ENCODE measurements around the gene POLE2.
"Not testable (repeated sequence)": the region's sequence is repeated elsewhere in the genome, so short reads cannot be mapped to it uniquely, and the experiment has no call there.

The POLE2 gene, protein sequence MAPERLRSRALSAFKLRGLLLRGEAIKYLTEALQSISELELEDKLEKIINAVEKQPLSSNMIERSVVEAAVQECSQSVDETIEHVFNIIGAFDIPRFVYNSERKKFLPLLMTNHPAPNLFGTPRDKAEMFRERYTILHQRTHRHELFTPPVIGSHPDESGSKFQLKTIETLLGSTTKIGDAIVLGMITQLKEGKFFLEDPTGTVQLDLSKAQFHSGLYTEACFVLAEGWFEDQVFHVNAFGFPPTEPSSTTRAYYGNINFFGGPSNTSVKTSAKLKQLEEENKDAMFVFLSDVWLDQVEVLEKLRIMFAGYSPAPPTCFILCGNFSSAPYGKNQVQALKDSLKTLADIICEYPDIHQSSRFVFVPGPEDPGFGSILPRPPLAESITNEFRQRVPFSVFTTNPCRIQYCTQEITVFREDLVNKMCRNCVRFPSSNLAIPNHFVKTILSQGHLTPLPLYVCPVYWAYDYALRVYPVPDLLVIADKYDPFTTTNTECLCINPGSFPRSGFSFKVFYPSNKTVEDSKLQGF

DNA sequence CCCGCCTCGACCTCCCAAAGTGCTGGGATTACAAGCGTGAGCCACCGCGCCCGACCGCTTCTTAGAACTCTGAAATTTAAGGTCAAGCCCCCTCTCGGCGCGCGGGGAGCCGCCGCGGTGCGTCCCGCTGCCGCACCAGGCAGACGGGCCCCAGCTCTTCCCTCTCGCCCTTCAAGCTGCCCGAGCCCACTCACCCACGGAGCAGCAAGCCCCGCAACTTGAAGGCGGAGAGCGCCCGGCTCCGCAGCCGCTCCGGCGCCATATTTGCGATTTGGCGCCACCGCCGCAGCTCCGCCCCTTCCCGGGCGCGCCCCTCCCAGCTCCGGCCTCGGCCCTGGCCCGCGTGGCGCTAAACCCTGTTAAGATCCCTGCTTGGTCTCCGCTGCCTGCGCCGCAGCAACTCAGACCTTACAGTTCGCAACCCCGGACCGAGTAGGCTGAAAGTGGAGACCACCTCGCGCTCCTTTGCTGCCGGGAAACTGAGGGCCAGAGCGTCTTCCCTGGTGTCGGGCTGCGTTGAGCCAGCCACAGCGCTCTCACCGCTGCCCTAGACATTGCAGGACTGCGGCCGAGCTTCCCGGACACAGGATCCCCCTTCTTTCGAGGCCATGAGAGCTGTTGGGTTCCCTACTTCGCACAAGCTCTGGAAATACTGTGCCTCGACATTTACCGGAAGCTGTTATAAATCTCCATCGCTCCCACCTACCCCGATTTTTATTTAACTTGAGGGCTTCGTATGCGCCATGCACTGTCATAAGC, at the start of gene POLE2:
TSS of gene POLE2 (minus strand) at position 273 of the 759 bp plus-strand sequence. CDS start at position 262, 11 bp downstream.
- DNase-seq (ENCODE audit: low read depth in 2 of 2) = peak; percentile 44 to 58

DNA sequence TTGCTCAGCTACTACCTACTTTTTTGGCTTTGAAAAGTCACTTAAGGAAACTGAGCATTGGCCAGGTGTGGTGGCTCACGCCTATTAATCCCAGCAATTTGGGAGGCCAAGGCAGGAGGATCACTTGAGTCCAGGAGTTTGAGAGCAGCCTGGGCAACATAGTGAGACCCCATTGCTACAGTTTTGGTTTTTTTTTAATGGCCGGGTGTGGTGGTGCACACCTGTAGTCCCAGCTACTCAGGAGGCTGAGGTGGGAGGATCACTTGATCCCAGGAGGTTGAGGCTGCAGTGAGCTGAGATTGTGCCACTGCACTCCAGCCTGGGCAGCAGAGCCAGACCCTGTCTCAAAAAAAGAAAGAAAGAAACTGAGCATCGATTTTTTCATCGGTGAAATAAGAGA, 47.7 kb upstream of the POLE2 start:
- DNase-seq (ENCODE audit: low read depth in 2 of 2) = not testable (repeated sequence)

DNA sequence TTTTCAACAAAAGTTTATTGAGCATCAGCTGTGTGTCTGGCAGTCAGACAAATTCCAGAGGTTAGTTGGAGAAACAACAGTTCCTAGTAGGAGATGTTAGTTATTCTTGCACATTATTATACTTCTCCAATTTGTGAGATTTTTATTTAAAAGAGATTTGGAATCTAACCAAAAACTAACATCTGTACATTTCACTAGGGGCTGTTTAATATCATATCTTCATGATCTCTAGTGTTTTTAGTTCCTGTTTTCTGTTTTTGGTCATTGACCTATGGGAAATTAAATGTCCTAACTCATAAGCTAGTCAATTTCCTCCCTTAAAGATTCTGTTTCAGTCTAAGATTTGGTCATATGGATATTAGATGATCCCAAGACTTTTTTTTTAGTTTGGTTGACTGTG, 45.8 kb upstream of the POLE2 start:
- DNase-seq (ENCODE audit: low read depth in 2 of 2) = no peak

GRCh38 chr14:49732896-49733295, 44.9 kb upstream of the POLE2 start:
- DNase-seq (ENCODE audit: low read depth in 2 of 2) = no peak

GRCh38 chr14:49727171-49727570, 39.2 kb upstream of the POLE2 start:
- DNase-seq (ENCODE audit: low read depth in 2 of 2) = no peak

DNA sequence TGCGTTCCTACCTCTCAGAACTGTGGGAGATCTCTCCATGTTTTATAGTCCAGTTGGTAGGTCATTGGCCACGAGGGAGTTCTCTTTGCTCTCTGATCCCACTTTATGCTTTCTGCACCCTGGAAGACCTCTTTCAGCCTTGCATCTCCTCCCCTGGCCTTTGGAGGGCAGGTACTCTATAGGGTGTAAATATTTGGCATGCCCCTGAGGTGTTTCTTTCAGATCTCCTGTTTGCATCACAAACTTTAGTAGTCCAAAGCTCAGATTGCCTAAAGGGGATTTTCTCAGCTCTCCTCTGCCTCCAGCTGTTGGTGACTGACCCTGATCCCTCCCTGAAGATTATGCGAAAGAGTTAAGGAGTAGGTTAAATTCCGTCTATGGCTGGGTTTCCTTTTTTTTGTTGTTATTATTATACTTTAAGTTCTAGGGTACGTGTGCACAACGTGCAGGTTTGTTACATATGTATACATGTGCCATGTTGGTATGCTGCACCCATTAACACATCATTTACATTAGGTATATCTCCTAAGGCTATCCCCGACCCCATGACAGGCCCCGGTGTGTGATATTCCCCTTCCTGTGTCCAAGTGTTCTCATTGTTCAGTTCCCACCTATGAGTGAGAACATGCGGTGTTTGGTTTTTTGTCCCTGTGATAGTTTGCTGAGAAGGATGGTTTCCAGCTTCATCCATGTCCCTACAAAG, 33.9 kb upstream of the POLE2 start:
- DNase-seq (ENCODE audit: low read depth in 2 of 2) = not testable (repeated sequence)

- DNase-seq (ENCODE audit: low read depth in 2 of 2) = no peak
These were observed 32.7 kb upstream of the POLE2 start for GRCh38 chr14:49720744-49721143.

GRCh38 chr14:49710993-49711392, 23.0 kb upstream of the POLE2 start:
- DNase-seq (ENCODE audit: low read depth in 2 of 2) = not testable (repeated sequence)

GRCh38 chr14:49704471-49704870, 16.5 kb upstream of the POLE2 start:
- DNase-seq (ENCODE audit: low read depth in 2 of 2) = not testable (repeated sequence)

GRCh38 chr14:49703965-49704364, 16.0 kb upstream of the POLE2 start:
- no peak for DNase-seq (ENCODE audit: low read depth in 2 of 2)

GRCh38 chr14:49702725-49703124, 14.7 kb upstream of the POLE2 start:
- no peak for DNase-seq (ENCODE audit: low read depth in 2 of 2)

DNA sequence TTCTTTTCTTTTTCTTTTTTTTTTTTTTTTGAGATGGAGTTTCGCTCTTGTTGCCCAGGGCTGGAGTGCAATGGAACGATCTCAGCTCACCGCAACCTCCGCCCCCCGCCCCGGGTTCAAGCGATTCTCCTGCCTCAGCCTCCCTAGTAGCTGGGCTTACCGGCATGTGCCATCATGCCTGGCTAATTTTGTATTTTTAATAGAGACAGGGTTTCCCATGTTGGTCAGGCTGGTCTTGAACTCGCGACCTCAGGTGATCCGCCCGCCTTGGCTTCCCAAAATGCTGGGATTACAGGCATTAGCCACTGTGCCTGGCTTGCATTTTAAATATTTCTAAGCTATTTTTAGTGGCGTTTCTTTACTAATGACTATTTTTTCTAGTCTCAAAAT, 5.7 kb upstream of the POLE2 start:
- not testable (repeated sequence) for DNase-seq (ENCODE audit: low read depth in 2 of 2)

- peak; percentile 50 to 57 for DNase-seq (ENCODE audit: low read depth in 2 of 2)
These were observed 5.1 kb upstream of the POLE2 start, which contains the start of gene KLHDC1 for GRCh38 chr14:49692811-49693734. Gene KLHDC1, plus strand, starts transcription at chr14:49693120. Its CDS starts 75 bp downstream, at chr14:49693195.

DNA sequence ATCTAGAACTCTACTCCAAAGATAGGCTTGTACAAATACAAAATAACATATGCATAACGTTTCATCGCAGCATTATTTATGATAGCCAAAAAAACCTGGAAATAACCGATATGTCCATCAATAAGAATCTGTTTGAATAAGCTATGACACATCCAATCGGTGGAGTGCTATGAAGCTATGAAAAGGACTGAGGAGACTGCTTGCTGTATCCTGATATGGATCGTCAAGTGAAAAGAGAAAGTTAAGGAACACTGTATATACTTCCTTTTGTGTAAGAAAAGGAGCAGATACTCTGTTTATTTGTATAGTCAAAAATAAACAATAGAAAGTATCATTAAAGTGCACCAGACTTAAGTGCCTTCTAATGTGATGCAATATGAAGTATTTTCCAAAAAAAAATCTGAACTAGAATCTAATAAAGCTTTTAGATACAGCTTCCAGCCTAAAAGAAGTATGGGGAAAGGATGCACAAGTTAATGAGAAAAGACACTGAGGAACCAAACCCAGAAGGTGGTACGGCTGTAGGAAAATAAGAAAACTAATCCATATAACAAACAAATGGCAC, 4.3 kb upstream of the POLE2 start:
- DNase-seq (ENCODE audit: low read depth in 2 of 2) = no peak

GRCh38 chr14:49691031-49691430, 3.0 kb upstream of the POLE2 start:
- DNase-seq (ENCODE audit: low read depth in 2 of 2) = no peak

DNA sequence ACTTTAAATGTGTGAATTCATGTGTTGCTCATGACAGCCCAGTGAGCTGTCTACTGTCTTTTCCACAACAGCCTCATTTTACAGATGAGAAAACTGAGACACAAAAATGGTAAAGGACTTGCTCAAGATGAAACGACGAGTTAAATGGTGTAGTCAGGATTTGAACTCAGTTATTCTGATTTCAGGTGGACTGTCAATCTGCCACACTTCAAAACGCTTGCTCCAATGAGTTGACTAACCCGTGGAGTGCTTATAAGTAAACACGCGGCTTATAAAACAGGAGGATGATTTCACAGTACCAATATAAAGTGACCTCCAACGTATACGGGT, 652 bp upstream of the POLE2 start:
- no peak for DNase-seq (ENCODE audit: low read depth in 2 of 2)

DNA sequence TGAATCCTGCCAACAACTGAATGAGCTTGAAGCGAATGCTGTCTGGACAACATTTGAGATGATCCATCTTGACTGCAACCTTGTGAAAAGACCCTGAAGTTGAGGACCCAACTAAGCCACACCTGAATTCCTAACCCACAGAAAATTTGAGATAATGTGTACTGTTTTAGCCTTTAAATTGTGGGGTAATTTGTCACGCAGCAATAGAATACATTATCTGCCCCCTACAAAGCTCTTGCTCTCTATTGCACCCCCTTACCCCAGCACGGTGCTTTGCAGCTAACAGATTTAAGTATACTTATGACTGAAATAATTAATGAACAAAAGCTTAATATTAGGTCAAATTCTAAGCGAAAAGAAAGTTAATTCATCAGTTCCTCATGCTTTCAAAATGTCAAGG, 1.6 kb downstream of the POLE2 start:
- DNase-seq (ENCODE audit: low read depth in 2 of 2) = no peak

- no peak for DNase-seq (ENCODE audit: low read depth in 2 of 2)
These were observed 8.7 kb downstream of the POLE2 start for GRCh38 chr14:49679271-49679670.

- no peak for DNase-seq (ENCODE audit: low read depth in 2 of 2)
These were observed 10.4 kb downstream of the POLE2 start for GRCh38 chr14:49677643-49678042.

GRCh38 chr14:49673586-49673985, 14.4 kb downstream of the POLE2 start:
- no peak for DNase-seq (ENCODE audit: low read depth in 2 of 2)

- DNase-seq (ENCODE audit: low read depth in 2 of 2) = no peak
These were observed 17.5 kb downstream of the POLE2 start for GRCh38 chr14:49670475-49670874.

Data from stimulated activated CD8-positive, alpha-beta memory T cell treated with anti-CD3 and anti-CD28 coated beads, Interleukin-15, amount 100 ng/mL, for 4 hours (primary cell).